Measurements from ENCODE around the gene VWA5B2. TPM values are rescaled to one million over a fixed set of nuclear protein-coding genes. Genes with fewer than 3 reads are reported as not detected.

The VWA5B2 gene
- polyA plus RNA-seq, 1 donor from 2014 or later: 0.33 TPM

- H3K9ac ChIP-seq (ENCODE audit: low read length): no peak overlapping the region
- TF ChIP-seq RAD21 (conservative IDR thresholded peaks at IDR 0.05): no peak
- no peak for TF ChIP-seq EZH2 (IDR thresholded peaks at IDR 0.05; ENCODE audit: borderline replicate concordance, insufficient read depth, low read length, poor library complexity, severe bottlenecking)
- TF ChIP-seq CTCF (IDR thresholded peaks at IDR 0.05; ENCODE audit: poor library complexity, severe bottlenecking): no peak
- no peak for TF ChIP-seq POLR2AphosphoS5 (IDR thresholded peaks at IDR 0.05)
- TF ChIP-seq TAF1 (IDR thresholded peaks at IDR 0.05; ENCODE audit: low read depth): no peak
- TF ChIP-seq SMC3 (conservative IDR thresholded peaks at IDR 0.05; ENCODE audit: poor library complexity): no peak
- TF ChIP-seq MXI1 (conservative IDR thresholded peaks at IDR 0.05; ENCODE audit: poor library complexity, severe bottlenecking): no peak
- no peak for TF ChIP-seq EP300 (conservative IDR thresholded peaks at IDR 0.05; ENCODE audit: poor library complexity, severe bottlenecking)
- no peak for TF ChIP-seq REST (IDR thresholded peaks at IDR 0.05; ENCODE audit: borderline replicate concordance)
- no peaks in the 10 kb centered on the region for H4K20me1 ChIP-seq (ENCODE audit: insufficient read depth)
- H3K4me3 ChIP-seq (ENCODE audit: low read length): no peak overlapping the region
- no peaks in the 10 kb centered on the region for H3K9me2 ChIP-seq (ENCODE audit: insufficient read depth, low read length)
- no peaks in the 10 kb centered on the region for H3F3A ChIP-seq (ENCODE audit: insufficient read depth, low read length, poor library complexity, severe bottlenecking)
- H3K79me2 ChIP-seq (replicated peaks; ENCODE audit: insufficient read depth, low read length): no peaks in the 10 kb centered on the region
- no peaks in the 10 kb centered on the region for H3K9me3 ChIP-seq (ENCODE audit: low read length)
- no peak overlapping the region for H3K4me2 ChIP-seq (ENCODE audit: low read length)
- no peaks in the 10 kb centered on the region for H3K36me3 ChIP-seq (ENCODE audit: insufficient read depth, low read length)
- H3K27ac ChIP-seq (ENCODE audit: low read length): no peak overlapping the region
- H3K27me3 ChIP-seq (ENCODE audit: insufficient read depth, low read depth, low read length): peaks cover 70% of the 10 kb centered on the region
- H2AFZ ChIP-seq (ENCODE audit: low read depth, low read length): no peak overlapping the region
Observed at GRCh38 chr3:184231671-184232070, 2.3 kb downstream of the VWA5B2 start.

- Histone ChIP-seq H3K9ac (ENCODE audit: low read length) (no peak overlapping the region), H4K20me1 (ENCODE audit: insufficient read depth) (no peaks in the 10 kb centered on the region), H3K36me3 (ENCODE audit: insufficient read depth, low read length) (no peaks in the 10 kb centered on the region), H3K4me2 (ENCODE audit: low read length) (no peak overlapping the region), H3K27me3 (ENCODE audit: insufficient read depth, low read depth, low read length) (peaks cover 58% of the 10 kb centered on the region), H3F3A (ENCODE audit: insufficient read depth, low read length, poor library complexity, severe bottlenecking) (no peaks in the 10 kb centered on the region), H3K9me2 (ENCODE audit: insufficient read depth, low read length) (no peaks in the 10 kb centered on the region), H3K9me3 (ENCODE audit: low read length) (no peaks in the 10 kb centered on the region), H3K27ac (ENCODE audit: low read length) (no peak overlapping the region), H3K79me2 (replicated peaks; ENCODE audit: insufficient read depth, low read length) (no peaks in the 10 kb centered on the region), H3K4me3 (ENCODE audit: low read length) (no peak overlapping the region), H2AFZ (ENCODE audit: low read depth, low read length) (no peak overlapping the region)
- TF ChIP-seq MXI1 (conservative IDR thresholded peaks at IDR 0.05; ENCODE audit: poor library complexity, severe bottlenecking) (no peak), RAD21 (conservative IDR thresholded peaks at IDR 0.05) (no peak), REST (IDR thresholded peaks at IDR 0.05; ENCODE audit: borderline replicate concordance) (no peak), SMC3 (conservative IDR thresholded peaks at IDR 0.05; ENCODE audit: poor library complexity) (no peak), CTCF (IDR thresholded peaks at IDR 0.05; ENCODE audit: poor library complexity, severe bottlenecking) (no peak), EP300 (conservative IDR thresholded peaks at IDR 0.05; ENCODE audit: poor library complexity, severe bottlenecking) (no peak), EZH2 (IDR thresholded peaks at IDR 0.05; ENCODE audit: borderline replicate concordance, insufficient read depth, low read length, poor library complexity, severe bottlenecking) (no peak), TAF1 (IDR thresholded peaks at IDR 0.05; ENCODE audit: low read depth) (no peak)
Observed at GRCh38 chr3:184233127-184233843, 3.9 kb downstream of the VWA5B2 start.

All from neural cell (in vitro differentiated cells).